Activated gamma-delta T cell treated with Interleukin-2 at 50 U/mL for 16 hours (primary cell): ENCODE data around the gene BEST2.
A peak's percentile ranks its signal among the peaks of the same experiment; 100 is the strongest.

Experiments
- DNase-seq: peaks from one replicate; pipeline ENCODE4 v3.0.0-alpha.2; 2020

BEST2 gene

GRCh38 chr19:12770922-12771321, 19.3 kb downstream of the BEST2 start:
- no peak for DNase-seq

GRCh38 chr19:12772323-12772722, 20.7 kb downstream of the BEST2 start:
- no peak for DNase-seq

GRCh38 chr19:12773571-12773970, 22.0 kb downstream of the BEST2 start:
- DNase-seq = no peak

- DNase-seq = peak; percentile 16
Observed at GRCh38 chr19:12774588-12775555, 23.3 kb downstream of the BEST2 start, which contains the start of gene HOOK2. TSS of gene HOOK2 (minus strand) at chr19:12775552. CDS start at chr19:12775449, 103 bp downstream.

- DNase-seq = peak; percentile 81
Observed at GRCh38 chr19:12777217-12778016, 25.8 kb downstream of the BEST2 start.

GRCh38 chr19:12778017-12778904, 26.7 kb downstream of the BEST2 start:
- DNase-seq = peak; percentile 26

- no peak for DNase-seq
Observed at GRCh38 chr19:12778905-12779161, 27.2 kb downstream of the BEST2 start.

- DNase-seq = no peak
Observed at GRCh38 chr19:12779162-12779993, 27.8 kb downstream of the BEST2 start.

GRCh38 chr19:12782174-12782423, 30.5 kb downstream of the BEST2 start:
- no peak for DNase-seq

GRCh38 chr19:12782424-12783290, 31.1 kb downstream of the BEST2 start:
- DNase-seq = peak; percentile 92

GRCh38 chr19:12783291-12783848, 31.8 kb downstream of the BEST2 start:
- DNase-seq = no peak

GRCh38 chr19:12783849-12784393, 32.3 kb downstream of the BEST2 start:
- no peak for DNase-seq

GRCh38 chr19:12784394-12784870, 32.8 kb downstream of the BEST2 start:
- DNase-seq = no peak

- DNase-seq = peak; percentile 35
Observed at GRCh38 chr19:12784871-12785430, 33.4 kb downstream of the BEST2 start.

- DNase-seq = no peak
Observed at GRCh38 chr19:12785431-12786031, 33.9 kb downstream of the BEST2 start.

- DNase-seq = no peak
Observed at GRCh38 chr19:12786141-12786870, 34.7 kb downstream of the BEST2 start.

- no peak for DNase-seq
Observed at GRCh38 chr19:12786952-12787351, 35.4 kb downstream of the BEST2 start.

- DNase-seq = no peak
Observed at GRCh38 chr19:12787458-12787857, 35.9 kb downstream of the BEST2 start.
